ENCODE data around the gene DPYSL4. TPM values are rescaled to one million over a fixed set of nuclear protein-coding genes. Genes with fewer than 3 reads are reported as not detected.

DPYSL4 gene
- total and polyA plus RNA-seq, 2 of the 13 experiments (the other 11 are each of a cell fraction or from before 2014, with no cell fraction given), result 0.84 to 1.2 TPM

GRCh38 chr10:132250481-132251475 lies 64.0 kb downstream of the DPYSL4 start:
- Histone ChIP-seq H3K27me3 (ENCODE audit: control insufficient read depth in 1 of 2, insufficient read depth in 2 of 2, low read length in 2 of 2) (no peaks in the 10 kb centered on the region), H3K9me3 (ENCODE audit: low read length) (no peaks in the 10 kb centered on the region), H3K79me2 (ENCODE audit: insufficient read depth, low read length) (no peaks in the 10 kb centered on the region), H3K36me3 (replicated peaks in 1 of 2; ENCODE audit: control insufficient read depth in 1 of 2, insufficient read depth in 2 of 2, low read length in 2 of 2) (no peaks in the 10 kb centered on the region), H3K4me3 (replicated peaks in 1 of 3; ENCODE audit: insufficient read depth in 1 of 3, low read depth in 2 of 3, low read length in 3 of 3) (peak overlapping the region in 1 of 3 experiments; percentile 47; a peak in 1 of 6 replicates), H3K4me2 (ENCODE audit: low read depth, low read length) (peak overlapping the region; percentile 47), H3K9ac (ENCODE audit: insufficient read depth, low read depth, low read length) (no peak overlapping the region), H4K20me1 (ENCODE audit: insufficient read depth, low read length) (no peaks in the 10 kb centered on the region), H2AFZ (ENCODE audit: low read length) (no peak overlapping the region), H3K4me1 (ENCODE audit: insufficient read depth, low read length) (peaks cover 42% of the 10 kb centered on the region), H3K27ac (ENCODE audit: extremely low read length, insufficient read depth, low read length) (peak overlapping the region; percentile 41)
- no peak for FAIRE-seq
- ChIA-PET POLR2A (no interaction called here), CTCF (ENCODE audit: low intra/inter-chr PET ratio, low total read pairs) (no interaction called here)
- intact Hi-C loops (cut with micrococcal nuclease; ENCODE audit: unreplicated experiment) (no loop called here), in situ Hi-C loops (cut with HindIII; ENCODE audit: extremely low pct_ligation_motif_present, low pct_unique_long_range_greater_than_20kb) (no loop called here)
- TF ChIP-seq FOXC1 (CRISPR knock-in tag; IDR thresholded peaks at IDR 0.05; ENCODE audit: borderline replicate concordance) (0 out of 2 replicates have a peak, but pooled peaks have one; percentile 54), RXRA (CRISPR knock-in tag; IDR thresholded peaks at IDR 0.05) (0 out of 2 replicates have a peak, but pooled peaks have one; percentile 13), HNF4A (CRISPR knock-in tag; IDR thresholded peaks at IDR 0.05) (peak; percentile 12; the same call in 1 of the 2 replicates), ZNF770 (CRISPR knock-in tag; IDR thresholded peaks at IDR 0.05) (no peak)
- ATAC-seq, result peak; percentile 26
- no peak for DNase-seq (ENCODE audit: low spot score)
- 23% methylated on average over 3 of the region's 30 CpGs for WGBS (ENCODE audit: low lambda C conversion rate)
- no TSS peak for BruUV-seq (replicated peaks)
